Measurements from ENCODE around the gene MME. TPM values are rescaled to one million over a fixed set of nuclear protein-coding genes. Genes with fewer than 3 reads are reported as not detected.

MME gene
- 354 and 1,210 TPM in 2 replicates for total RNA-seq

DNA sequence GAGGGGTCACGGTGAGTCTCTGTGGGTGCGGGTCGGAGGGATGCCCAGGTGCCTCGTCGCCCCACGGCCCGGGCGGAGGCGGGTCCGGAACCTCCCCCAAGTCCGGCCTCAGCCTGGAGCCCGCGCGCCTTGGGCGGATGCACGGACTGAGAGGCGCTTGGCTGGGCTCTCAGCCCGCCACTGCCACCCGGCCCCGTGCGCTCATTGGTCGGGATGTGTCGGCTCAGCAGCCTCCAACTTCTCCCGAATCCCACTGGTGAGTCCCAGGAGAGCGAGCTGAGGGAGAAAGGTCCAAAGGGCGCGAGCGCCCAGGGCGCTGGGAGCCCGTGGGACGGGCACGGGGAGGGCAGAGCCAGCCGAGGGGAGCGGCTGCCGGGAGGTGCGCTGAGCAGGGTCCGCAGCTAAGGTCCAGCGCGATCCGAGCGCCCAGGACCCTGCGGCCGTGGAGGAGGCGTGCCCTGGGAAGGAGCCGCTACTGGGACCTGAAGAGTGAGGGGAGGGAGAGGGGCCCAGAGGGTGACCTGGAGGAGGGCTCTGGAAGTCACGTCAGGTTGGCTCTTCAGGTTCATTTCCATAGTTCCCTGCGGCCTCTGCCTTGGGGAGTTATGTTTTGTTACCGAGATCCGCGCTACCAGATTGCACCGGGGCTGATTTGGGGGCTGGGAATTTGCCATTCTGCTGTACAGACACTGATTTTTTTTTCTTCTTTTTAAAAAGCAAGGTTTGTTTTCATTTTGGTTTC is at the start of gene MME:
Gene MME (plus strand): TSS at position 574 of the 742 bp plus-strand sequence. CDS start 3,849 bp downstream, outside the sequence.

Other genes starting within 250 kb of the MME start
- not detected in 2 replicates for gene STRIT1, start 213.4 kb downstream of the MME start, total RNA-seq

Measured in placental pericyte (primary cell).